COLO829 (cell line): ENCODE results near the gene NDUFAF8.

Source experiments
- DNase-seq: peaks from one replicate; pipeline ENCODE4 v3.0.0; 2012; ENCODE audit warnings: low spot score

Gene NDUFAF8

GRCh38 chr17:81240761-81241160 is 1.6 kb downstream of the NDUFAF8 start:
- DNase-seq = no peak

GRCh38 chr17:81241203-81241602 is 2.1 kb downstream of the NDUFAF8 start:
- DNase-seq = no peak

- DNase-seq = peak; percentile 52
Measured at GRCh38 chr17:81241648-81242420, 2.7 kb downstream of the NDUFAF8 start.

GRCh38 chr17:81242421-81243332 is 3.6 kb downstream of the NDUFAF8 start:
- DNase-seq = no peak

- DNase-seq = no peak
Measured at GRCh38 chr17:81243333-81243664, 4.2 kb downstream of the NDUFAF8 start.

- no peak for DNase-seq
Measured at GRCh38 chr17:81244358-81245023, 5.4 kb downstream of the NDUFAF8 start.

GRCh38 chr17:81245024-81245664 is 6.0 kb downstream of the NDUFAF8 start:
- DNase-seq = no peak

- no peak for DNase-seq
Measured at GRCh38 chr17:81245665-81246342, 6.7 kb downstream of the NDUFAF8 start.

- no peak for DNase-seq
Measured at GRCh38 chr17:81246343-81246670, 7.2 kb downstream of the NDUFAF8 start.

- DNase-seq = no peak
Measured at GRCh38 chr17:81246679-81247338, 7.7 kb downstream of the NDUFAF8 start.

GRCh38 chr17:81247339-81247990 is 8.3 kb downstream of the NDUFAF8 start:
- no peak for DNase-seq

- DNase-seq = no peak
Measured at GRCh38 chr17:81248649-81249048, 9.5 kb downstream of the NDUFAF8 start.

- no peak for DNase-seq
Measured at GRCh38 chr17:81249223-81250040, 10.3 kb downstream of the NDUFAF8 start.

- DNase-seq = no peak
Measured at GRCh38 chr17:81250286-81251093, 11.4 kb downstream of the NDUFAF8 start.

GRCh38 chr17:81251094-81251708 is 12.1 kb downstream of the NDUFAF8 start:
- DNase-seq = no peak

GRCh38 chr17:81251709-81252301 is 12.7 kb downstream of the NDUFAF8 start:
- no peak for DNase-seq

- no peak for DNase-seq
Measured at GRCh38 chr17:81252326-81252986, 13.3 kb downstream of the NDUFAF8 start.

- no peak for DNase-seq
Measured at GRCh38 chr17:81252987-81253329, 13.8 kb downstream of the NDUFAF8 start.
